T-helper 2 cell treated with Interferon-gamma antibody and Interleukin-4, amounts not matched to agents 5 μg/mL and 100 μg/mL, for 36 hours (primary cell): ENCODE results near the gene GCN1.

Experiments used
- DNase-seq: peaks from one replicate; pipeline ENCODE4 v3.0.0; 2021; ENCODE audit warnings: low spot score
- H3K27ac Mint-ChIP-seq: one replicate; pipeline ENCODE4 v1.8.0; 2021; ENCODE audit warnings: mild to moderate bottlenecking, mixed read lengths
- H3K27me3 Mint-ChIP-seq: one replicate; pipeline ENCODE4 v1.8.0; 2021; ENCODE audit warnings: low read depth, mixed read lengths
- H3K36me3 Mint-ChIP-seq: one replicate; pipeline ENCODE4 v1.8.0; 2021; ENCODE audit warnings: low read depth, mixed read lengths
- H3K4me1 Mint-ChIP-seq: one replicate; pipeline ENCODE4 v1.8.0; 2021; ENCODE audit warnings: low read depth, mixed read lengths
- H3K4me3 Mint-ChIP-seq: one replicate; pipeline ENCODE4 v1.8.0; 2022; ENCODE audit warnings: mild to moderate bottlenecking, moderate library complexity, mixed read lengths
- H3K9me3 Mint-ChIP-seq: one replicate; pipeline ENCODE4 v1.8.0; 2021; ENCODE audit warnings: mixed read lengths

GCN1 gene

GRCh38 chr12:120142231-120142877 lies 52.2 kb downstream of the GCN1 start:
- Mint-ChIP-seq H3K9me3 (no peaks in the 10 kb centered on the region), H3K27ac (no peak overlapping the region)

GRCh38 chr12:120141336-120141735 lies 53.2 kb downstream of the GCN1 start:
- Mint-ChIP-seq H3K36me3 (peaks cover 58% of the 10 kb centered on the region), H3K4me3 (no peak overlapping the region)
- no peak for DNase-seq

More at GRCh38 chr12:120142231-120142877, 52.2 kb downstream of the GCN1 start:
- Mint-ChIP-seq H3K4me3 (no peak overlapping the region), H3K27me3 (no peaks in the 10 kb centered on the region), H3K4me1 (no peaks in the 10 kb centered on the region), H3K36me3 (peaks cover 56% of the 10 kb centered on the region)
- no peak for DNase-seq

GRCh38 chr12:120140603-120141002 lies 53.9 kb downstream of the GCN1 start:
- Mint-ChIP-seq H3K4me1 (no peaks in the 10 kb centered on the region), H3K9me3 (no peaks in the 10 kb centered on the region), H3K36me3 (peaks cover 61% of the 10 kb centered on the region), H3K27ac (no peak overlapping the region), H3K27me3 (no peaks in the 10 kb centered on the region), H3K4me3 (no peak overlapping the region)
- DNase-seq: no peak

More at GRCh38 chr12:120141336-120141735, 53.2 kb downstream of the GCN1 start:
- Mint-ChIP-seq H3K27ac (no peak overlapping the region), H3K9me3 (no peaks in the 10 kb centered on the region), H3K4me1 (no peaks in the 10 kb centered on the region), H3K27me3 (no peaks in the 10 kb centered on the region)

GRCh38 chr12:120139958-120140357 lies 54.6 kb downstream of the GCN1 start:
- Mint-ChIP-seq H3K27me3 (no peaks in the 10 kb centered on the region), H3K27ac (no peak overlapping the region), H3K4me3 (no peak overlapping the region), H3K4me1 (no peaks in the 10 kb centered on the region), H3K36me3 (peaks cover 60% of the 10 kb centered on the region), H3K9me3 (no peaks in the 10 kb centered on the region)
- DNase-seq: no peak

- Mint-ChIP-seq H3K36me3 (peaks cover 61% of the 10 kb centered on the region), H3K27me3 (no peaks in the 10 kb centered on the region), H3K27ac (no peak overlapping the region), H3K4me1 (no peaks in the 10 kb centered on the region), H3K4me3 (no peak overlapping the region), H3K9me3 (no peaks in the 10 kb centered on the region)
- no peak for DNase-seq
Observed at GRCh38 chr12:120138366-120138765, 56.1 kb downstream of the GCN1 start.

- H3K9me3 Mint-ChIP-seq: no peaks in the 10 kb centered on the region
- peaks cover 66% of the 10 kb centered on the region for H3K36me3 Mint-ChIP-seq
- no peak overlapping the region for H3K4me3 Mint-ChIP-seq
- no peak for DNase-seq
- no peaks in the 10 kb centered on the region for H3K4me1 Mint-ChIP-seq
- no peak overlapping the region for H3K27ac Mint-ChIP-seq
- H3K27me3 Mint-ChIP-seq: no peaks in the 10 kb centered on the region
Observed at GRCh38 chr12:120137833-120138232, 56.7 kb downstream of the GCN1 start.

GRCh38 chr12:120136093-120136770 lies 58.3 kb downstream of the GCN1 start:
- Mint-ChIP-seq H3K36me3 (peaks cover 64% of the 10 kb centered on the region), H3K4me1 (no peaks in the 10 kb centered on the region), H3K27me3 (no peaks in the 10 kb centered on the region), H3K4me3 (no peak overlapping the region), H3K9me3 (no peaks in the 10 kb centered on the region), H3K27ac (no peak overlapping the region)
- no peak for DNase-seq

GRCh38 chr12:120134307-120134980 lies 60.1 kb downstream of the GCN1 start:
- Mint-ChIP-seq H3K36me3 (peaks cover 60% of the 10 kb centered on the region), H3K4me1 (no peaks in the 10 kb centered on the region), H3K27me3 (no peaks in the 10 kb centered on the region), H3K4me3 (no peak overlapping the region), H3K27ac (no peak overlapping the region), H3K9me3 (no peaks in the 10 kb centered on the region)
- DNase-seq: no peak

- DNase-seq: no peak
- Mint-ChIP-seq H3K27me3 (no peaks in the 10 kb centered on the region), H3K27ac (no peak overlapping the region), H3K4me3 (no peak overlapping the region), H3K4me1 (no peaks in the 10 kb centered on the region), H3K9me3 (no peaks in the 10 kb centered on the region), H3K36me3 (peaks cover 58% of the 10 kb centered on the region)
Observed at GRCh38 chr12:120132863-120133385, 61.6 kb downstream of the GCN1 start.

GRCh38 chr12:120132054-120132836 lies 62.3 kb downstream of the GCN1 start:
- H3K27ac Mint-ChIP-seq: no peak overlapping the region
- no peak for DNase-seq
- H3K4me1 Mint-ChIP-seq: no peaks in the 10 kb centered on the region
- H3K9me3 Mint-ChIP-seq: no peaks in the 10 kb centered on the region
- H3K27me3 Mint-ChIP-seq: no peaks in the 10 kb centered on the region
- peaks cover 64% of the 10 kb centered on the region for H3K36me3 Mint-ChIP-seq
- H3K4me3 Mint-ChIP-seq: no peak overlapping the region

GRCh38 chr12:120131116-120131515 lies 63.4 kb downstream of the GCN1 start:
- peaks cover 63% of the 10 kb centered on the region for H3K36me3 Mint-ChIP-seq
- no peaks in the 10 kb centered on the region for H3K27me3 Mint-ChIP-seq
- no peak overlapping the region for H3K27ac Mint-ChIP-seq
- no peaks in the 10 kb centered on the region for H3K9me3 Mint-ChIP-seq
- H3K4me3 Mint-ChIP-seq: no peak overlapping the region
- H3K4me1 Mint-ChIP-seq: peaks cover 2% of the 10 kb centered on the region
- DNase-seq: no peak

GRCh38 chr12:120130011-120130410 lies 64.5 kb downstream of the GCN1 start:
- no peak overlapping the region for H3K4me3 Mint-ChIP-seq
- peaks cover 2% of the 10 kb centered on the region for H3K4me1 Mint-ChIP-seq
- H3K36me3 Mint-ChIP-seq: peaks cover 62% of the 10 kb centered on the region
- H3K27me3 Mint-ChIP-seq: no peaks in the 10 kb centered on the region
- H3K27ac Mint-ChIP-seq: no peak overlapping the region
- DNase-seq: no peak
- no peaks in the 10 kb centered on the region for H3K9me3 Mint-ChIP-seq

GRCh38 chr12:120126635-120127005 lies 67.9 kb downstream of the GCN1 start:
- Mint-ChIP-seq H3K4me3 (no peak overlapping the region), H3K27me3 (no peaks in the 10 kb centered on the region), H3K4me1 (peaks cover 17% of the 10 kb centered on the region), H3K27ac (peak overlapping the region; percentile 68), H3K36me3 (peaks cover 41% of the 10 kb centered on the region), H3K9me3 (no peaks in the 10 kb centered on the region)
- no peak for DNase-seq
